HepG2 (cell line): Measurements from ENCODE around the gene GRK5. TPM values are rescaled to one million over a fixed set of nuclear protein-coding genes. Genes with fewer than 3 reads are reported as not detected.

Experiments used
- ATF5 ChIP-seq: sonication (generic); formaldehyde crosslinking; IDR thresholded peaks from 2 replicates; pipeline ENCODE4 v1.4.0; 2020; ENCODE audit warnings: mild to moderate bottlenecking, low read depth, missing genetic modification reagents
- BRD4 ChIP-seq: sonication (generic); formaldehyde crosslinking; IDR thresholded peaks from 2 replicates; pipeline ENCODE4 v1.4.0; 2020; ENCODE audit warnings: missing genetic modification reagents
- GFI1 ChIP-seq: sonication (generic); formaldehyde crosslinking; IDR thresholded peaks from 2 replicates; pipeline ENCODE4 v1.5.0; 2020; ENCODE audit warnings: missing genetic modification reagents, mild to moderate bottlenecking, borderline replicate concordance
- MBD4 ChIP-seq: IDR thresholded peaks from 2 replicates; pipeline ENCODE4 v1.6.1; 2012; ENCODE audit warnings: low read length, inconsistent platforms, borderline replicate concordance
- MED1 ChIP-seq: sonication (generic); formaldehyde crosslinking; IDR thresholded peaks from 2 replicates; pipeline ENCODE4 v1.4.0; 2020; ENCODE audit warnings: missing genetic modification reagents
- NCOR1 ChIP-seq: fragments of 200-600 bp; sonication (generic); IDR thresholded peaks from 2 replicates; pipeline ENCODE4 v1.7.0; 2017; ENCODE audit warnings: antibody characterized with exemption, low read length, borderline replicate concordance
- PHF20 ChIP-seq: sonication (generic); formaldehyde crosslinking; IDR thresholded peaks from 2 replicates; pipeline ENCODE4 v1.5.0; 2020; ENCODE audit warnings: mild to moderate bottlenecking, missing genetic modification reagents
- PPARG ChIP-seq: conservative IDR thresholded peaks from 2 replicates; pipeline ENCODE4 v1.6.1; 2016; ENCODE audit warnings: missing biosample characterization, missing genetic modification reagents
- RAD51 ChIP-seq: fragments of 450-650 bp; IDR thresholded peaks from 2 replicates; pipeline ENCODE4 v1.6.1; 2016; ENCODE audit warnings: borderline replicate concordance
- RFX5 ChIP-seq: IDR thresholded peaks from 2 replicates; pipeline ENCODE4 v1.6.1; 2011; ENCODE audit warnings: low read depth, low read length, improper control_type of control experiment
- U2AF1 ChIP-seq: fragments of 200-400 bp; formaldehyde crosslinking; optimal IDR thresholded peaks from 2 replicates; pipeline ENCODE3; 2017; ENCODE audit warnings: mild to moderate bottlenecking, low read depth, low read length
- YEATS2 ChIP-seq: sonication (generic); formaldehyde crosslinking; IDR thresholded peaks from 2 replicates; pipeline ENCODE4 v1.4.0; 2020; ENCODE audit warnings: missing genetic modification reagents, borderline replicate concordance
- ZBTB7A ChIP-seq: sonication (generic); formaldehyde crosslinking; IDR thresholded peaks from 2 replicates; pipeline ENCODE4 v1.8.0; 2022; ENCODE audit warnings: mild to moderate bottlenecking, missing genetic modification reagents
- ZFP90 ChIP-seq: sonication (generic); formaldehyde crosslinking; IDR thresholded peaks from 2 replicates; pipeline ENCODE4 v1.8.0; 2022; ENCODE audit warnings: missing genetic modification reagents, mild to moderate bottlenecking, inconsistent platforms, borderline replicate concordance
- ZNF225 ChIP-seq: sonication (generic); formaldehyde crosslinking; IDR thresholded peaks from 2 replicates; pipeline ENCODE4 v1.4.0; 2020; ENCODE audit warnings: mild to moderate bottlenecking, missing genetic modification reagents
- ZNF331 ChIP-seq: sonication (generic); formaldehyde crosslinking; IDR thresholded peaks from 2 replicates; pipeline ENCODE4 v1.4.0; 2020; ENCODE audit warnings: missing genetic modification reagents
- ZNF343 ChIP-seq: sonication (generic); formaldehyde crosslinking; IDR thresholded peaks from 2 replicates; pipeline ENCODE4 v1.4.0; 2020; ENCODE audit warnings: mild to moderate bottlenecking, missing genetic modification reagents
- ZNF501 ChIP-seq: sonication (generic); formaldehyde crosslinking; IDR thresholded peaks from 2 replicates; pipeline ENCODE4 v1.5.1; 2020; ENCODE audit warnings: mild to moderate bottlenecking, moderate library complexity, missing genetic modification reagents
- ZNF766 ChIP-seq: sonication (generic); formaldehyde crosslinking; IDR thresholded peaks from 2 replicates; pipeline ENCODE4 v1.5.0; 2020; ENCODE audit warnings: missing genetic modification reagents, borderline replicate concordance
- ZNF792 ChIP-seq: IDR thresholded peaks from 2 replicates; pipeline ENCODE4 v1.6.1; 2016
- ZNF879 ChIP-seq: sonication (generic); formaldehyde crosslinking; IDR thresholded peaks from 2 replicates; pipeline ENCODE4 v1.8.1; 2023; ENCODE audit warnings: missing genetic modification reagents
- ZNF891 ChIP-seq: sonication (generic); formaldehyde crosslinking; IDR thresholded peaks from 2 replicates; pipeline ENCODE4 v1.5.0; 2020; ENCODE audit warnings: mild to moderate bottlenecking, missing genetic modification reagents
- polyA plus RNA-seq, 8 experiments: library from polyadenylated mRNA; depleted of rRNA in 3 of 8; stranded (reverse) in 7 of 8; unstranded in 1 of 8; fragments of >200 nt; fragmentation: Illumina TruSeq in 4 of 8; extraction: Trizol in 4 of 8; gene quantifications; 2 replicates each; pipeline versions ENCODE4 v1.2.1 to v1.2.3, GENCODE V29; 2011 to 2016; ENCODE audit warnings: low read depth in 4 of 8, missing spikeins in 1 of 8, mixed read lengths in 1 of 8; ENCODE audit not compliant: insufficient read depth in 1 of 8
- total RNA-seq, 5 experiments: library from RNA; depleted of rRNA; stranded (reverse); fragments of >200 nt; fragmentation: Illumina TruSeq; extraction: Trizol; gene quantifications; 2 replicates each; pipeline ENCODE4 v1.2.3, GENCODE V29; 2016; ENCODE audit warnings: low read depth in 1 of 5
- TF ChIP-seq, protein P1 (sequence below): sonication (generic); formaldehyde crosslinking; IDR thresholded peaks from 2 replicates; pipeline ENCODE4 v1.8.0; 2022; ENCODE audit warnings: missing genetic modification reagents, mild to moderate bottlenecking, inconsistent platforms, borderline replicate concordance
- TF ChIP-seq, protein P2 (sequence below): IDR thresholded peaks from 2 replicates; pipeline ENCODE4 v1.6.1; 2016; ENCODE audit warnings: low read depth, borderline replicate concordance
- TF ChIP-seq, protein P3 (sequence below): sonication (generic); formaldehyde crosslinking; IDR thresholded peaks from 2 replicates; pipeline ENCODE4 v1.4.0; 2020; ENCODE audit warnings: missing genetic modification reagents, borderline replicate concordance
- TF ChIP-seq, protein P4 (sequence below): IDR thresholded peaks from 2 replicates; pipeline ENCODE4 v1.6.1; 2016

Gene GRK5
- total and polyA plus RNA-seq, 2 of the 13 experiments (the other 11 are each of a cell fraction or from before 2014, with no cell fraction given) = 10.4 to 12.6 TPM

DNA sequence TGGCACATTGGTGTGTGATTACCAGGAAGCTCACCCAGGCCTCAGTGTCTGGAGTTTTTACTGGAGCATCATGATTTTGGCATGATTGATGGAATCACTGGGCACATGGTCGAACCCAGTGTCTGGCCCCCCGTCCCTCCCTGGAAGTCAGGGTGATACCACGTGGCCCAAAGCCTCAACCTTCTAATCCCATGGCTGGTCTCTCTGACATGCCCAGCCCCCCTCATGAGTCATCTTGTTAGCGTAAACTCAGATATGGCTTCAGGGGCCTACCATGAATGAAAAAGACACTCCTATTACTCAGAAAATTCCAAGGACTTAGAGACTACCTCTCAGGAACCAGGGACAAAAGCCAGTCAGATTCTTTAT is 109.3 kb downstream of the GRK5 start (continued):
- no peak; the same call in 1 of the 2 replicates for TF ChIP-seq ZFP90 (CRISPR knock-in tag)
- TF ChIP-seq, protein P1, sequence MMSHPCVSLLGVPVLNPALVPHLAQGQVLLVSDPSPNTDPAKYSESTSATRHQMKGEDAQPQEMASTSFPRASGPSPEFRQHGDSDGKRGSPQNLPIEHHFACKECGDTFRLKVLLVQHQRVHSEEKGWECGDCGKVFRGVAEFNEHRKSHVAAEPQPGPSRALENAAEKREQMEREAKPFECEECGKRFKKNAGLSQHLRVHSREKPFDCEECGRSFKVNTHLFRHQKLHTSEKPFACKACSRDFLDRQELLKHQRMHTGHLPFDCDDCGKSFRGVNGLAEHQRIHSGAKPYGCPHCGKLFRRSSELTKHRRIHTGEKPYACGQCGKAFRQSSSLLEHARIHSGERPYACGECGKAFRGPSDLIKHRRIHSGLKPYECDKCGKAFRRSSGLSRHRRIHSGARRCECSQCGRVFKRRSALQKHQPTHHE (CRISPR knock-in tag) = no peak
- TF ChIP-seq RFX5 = no peak
- no peak for TF ChIP-seq ZNF501 (CRISPR knock-in tag)
- TF ChIP-seq, protein P2, sequence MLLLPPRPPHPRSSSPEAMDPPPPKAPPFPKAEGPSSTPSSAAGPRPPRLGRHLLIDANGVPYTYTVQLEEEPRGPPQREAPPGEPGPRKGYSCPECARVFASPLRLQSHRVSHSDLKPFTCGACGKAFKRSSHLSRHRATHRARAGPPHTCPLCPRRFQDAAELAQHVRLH (CRISPR knock-in tag) = 0 out of 2 replicates have a peak, but pooled peaks have one; percentile 56
- TF ChIP-seq ZNF879 = no peak
- no peak for TF ChIP-seq ZNF891 (CRISPR knock-in tag)
- TF ChIP-seq ZNF792 (CRISPR knock-in tag) = 0 out of 2 replicates have a peak, but pooled peaks have one; percentile 56
- TF ChIP-seq, protein P3, sequence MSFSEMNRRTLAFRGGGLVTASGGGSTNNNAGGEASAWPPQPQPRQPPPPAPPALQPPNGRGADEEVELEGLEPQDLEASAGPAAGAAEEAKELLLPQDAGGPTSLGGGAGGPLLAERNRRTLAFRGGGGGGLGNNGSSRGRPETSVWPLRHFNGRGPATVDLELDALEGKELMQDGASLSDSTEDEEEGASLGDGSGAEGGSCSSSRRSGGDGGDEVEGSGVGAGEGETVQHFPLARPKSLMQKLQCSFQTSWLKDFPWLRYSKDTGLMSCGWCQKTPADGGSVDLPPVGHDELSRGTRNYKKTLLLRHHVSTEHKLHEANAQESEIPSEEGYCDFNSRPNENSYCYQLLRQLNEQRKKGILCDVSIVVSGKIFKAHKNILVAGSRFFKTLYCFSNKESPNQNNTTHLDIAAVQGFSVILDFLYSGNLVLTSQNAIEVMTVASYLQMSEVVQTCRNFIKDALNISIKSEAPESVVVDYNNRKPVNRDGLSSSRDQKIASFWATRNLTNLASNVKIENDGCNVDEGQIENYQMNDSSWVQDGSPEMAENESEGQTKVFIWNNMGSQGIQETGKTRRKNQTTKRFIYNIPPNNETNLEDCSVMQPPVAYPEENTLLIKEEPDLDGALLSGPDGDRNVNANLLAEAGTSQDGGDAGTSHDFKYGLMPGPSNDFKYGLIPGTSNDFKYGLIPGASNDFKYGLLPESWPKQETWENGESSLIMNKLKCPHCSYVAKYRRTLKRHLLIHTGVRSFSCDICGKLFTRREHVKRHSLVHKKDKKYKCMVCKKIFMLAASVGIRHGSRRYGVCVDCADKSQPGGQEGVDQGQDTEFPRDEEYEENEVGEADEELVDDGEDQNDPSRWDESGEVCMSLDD (CRISPR knock-in tag) = 0 out of 2 replicates have a peak, but pooled peaks have one; percentile 19
- TF ChIP-seq GFI1 (CRISPR knock-in tag) = no peak
- peak; percentile 40; the same call in 1 of the 2 replicates for TF ChIP-seq ZBTB7A (CRISPR knock-in tag)
- peak; percentile 55 for TF ChIP-seq BRD4
- TF ChIP-seq U2AF1 = no peak
- peak; percentile 16; the same call in 1 of the 2 replicates for TF ChIP-seq ZNF331
- peak; percentile 40; the same call in 1 of the 2 replicates for TF ChIP-seq RAD51
- TF ChIP-seq, protein P4, sequence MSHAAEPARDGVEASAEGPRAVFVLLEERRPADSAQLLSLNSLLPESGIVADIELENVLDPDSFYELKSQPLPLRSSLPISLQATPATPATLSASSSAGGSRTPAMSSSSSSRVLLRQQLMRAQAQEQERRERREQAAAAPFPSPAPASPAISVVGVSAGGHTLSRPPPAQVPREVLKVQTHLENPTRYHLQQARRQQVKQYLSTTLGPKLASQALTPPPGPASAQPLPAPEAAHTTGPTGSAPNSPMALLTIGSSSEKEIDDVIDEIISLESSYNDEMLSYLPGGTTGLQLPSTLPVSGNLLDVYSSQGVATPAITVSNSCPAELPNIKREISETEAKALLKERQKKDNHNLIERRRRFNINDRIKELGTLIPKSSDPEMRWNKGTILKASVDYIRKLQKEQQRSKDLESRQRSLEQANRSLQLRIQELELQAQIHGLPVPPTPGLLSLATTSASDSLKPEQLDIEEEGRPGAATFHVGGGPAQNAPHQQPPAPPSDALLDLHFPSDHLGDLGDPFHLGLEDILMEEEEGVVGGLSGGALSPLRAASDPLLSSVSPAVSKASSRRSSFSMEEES (CRISPR knock-in tag) = 0 out of 2 replicates have a peak, but pooled peaks have one; percentile 23
- no peak for TF ChIP-seq NCOR1
- no peak for TF ChIP-seq PHF20
- TF ChIP-seq ZNF343 (CRISPR knock-in tag) = 0 out of 2 replicates have a peak, but pooled peaks have one; percentile 1
- TF ChIP-seq ATF5 (CRISPR knock-in tag) = no peak
- peak; percentile 22; the same call in 1 of the 2 replicates for TF ChIP-seq MED1
- peak; percentile 42; the same call in 1 of the 2 replicates for TF ChIP-seq YEATS2 (CRISPR knock-in tag)
- 0 out of 2 replicates have a peak, but pooled peaks have one; percentile 3 for TF ChIP-seq ZNF225
- TF ChIP-seq MBD4 = no peak
- no peak for TF ChIP-seq ZNF766
- TF ChIP-seq PPARG (CRISPR knock-in tag) = 0 out of 2 replicates have a peak, but pooled peaks have one; percentile 7
